GM23338 (cell line): Measurements from ENCODE around the gene PTPRH.

ENCODE experiments used
- CREB1 ChIP-seq: fragments of 250-450 bp; sonication (Bioruptor Pico); IDR thresholded peaks from 2 replicates; pipeline ENCODE4 v1.5.0; 2020; ENCODE audit warnings: low read depth, mild to moderate bottlenecking, moderate library complexity
- EZH2 ChIP-seq: fragments of 200-600 bp; sonication (generic); IDR thresholded peaks from one replicate; pipeline ENCODE4 v1.8.0; 2017; ENCODE audit warnings: antibody characterized with exemption, mild to moderate bottlenecking, low read depth; ENCODE audit not compliant: unreplicated experiment
- EZH2phosphoT487 ChIP-seq: fragments of 200-600 bp; sonication (generic); IDR thresholded peaks from one replicate; pipeline ENCODE4 v1.8.1; 2018; ENCODE audit warnings: antibody characterized with exemption; ENCODE audit not compliant: unreplicated experiment
- JUNB ChIP-seq: IDR thresholded peaks from one replicate; pipeline ENCODE4 v1.6.1; 2016; ENCODE audit warnings: antibody characterized with exemption; ENCODE audit not compliant: unreplicated experiment
- POLR2AphosphoS5 ChIP-seq: IDR thresholded peaks from 2 replicates; pipeline ENCODE4 v1.6.1; 2016; ENCODE audit warnings: antibody characterized with exemption, low read depth
- STAT1 ChIP-seq: IDR thresholded peaks from one replicate; pipeline ENCODE4 v1.6.1; 2016; ENCODE audit warnings: antibody characterized with exemption; ENCODE audit not compliant: unreplicated experiment
- ZNF114 ChIP-seq: fragments of 250-450 bp; sonication (Bioruptor Pico); IDR thresholded peaks from 2 replicates; pipeline ENCODE4 v1.5.0; 2020; ENCODE audit warnings: mild to moderate bottlenecking, moderate library complexity
- TF ChIP-seq, protein P1 (sequence below), 2 experiments: fragments of 200-600 bp in 1 of 2; sonication (generic) in 1 of 2; conservative IDR thresholded peaks; 2 replicates each; pipeline versions ENCODE4 v1.5.1 to v1.6.1; 2016 to 2017; ENCODE audit warnings: antibody characterized with exemption in 2 of 2, low read depth in 2 of 2, mild to moderate bottlenecking in 2 of 2, moderate library complexity in 1 of 2
- TF ChIP-seq, protein P2 (sequence below): IDR thresholded peaks from one replicate; pipeline ENCODE4 v1.6.1; 2018; ENCODE audit warnings: antibody characterized with exemption; ENCODE audit not compliant: unreplicated experiment
- TF ChIP-seq, protein P3 (sequence below): IDR thresholded peaks from 2 replicates; pipeline ENCODE4 v1.6.1; 2016; ENCODE audit warnings: antibody characterized with exemption
- TF ChIP-seq, protein P4 (sequence below): fragments of 250-450 bp; sonication (Bioruptor Pico); IDR thresholded peaks from 2 replicates; pipeline ENCODE4 v1.5.0; 2020; ENCODE audit warnings: mild to moderate bottlenecking, moderate library complexity

DNA sequence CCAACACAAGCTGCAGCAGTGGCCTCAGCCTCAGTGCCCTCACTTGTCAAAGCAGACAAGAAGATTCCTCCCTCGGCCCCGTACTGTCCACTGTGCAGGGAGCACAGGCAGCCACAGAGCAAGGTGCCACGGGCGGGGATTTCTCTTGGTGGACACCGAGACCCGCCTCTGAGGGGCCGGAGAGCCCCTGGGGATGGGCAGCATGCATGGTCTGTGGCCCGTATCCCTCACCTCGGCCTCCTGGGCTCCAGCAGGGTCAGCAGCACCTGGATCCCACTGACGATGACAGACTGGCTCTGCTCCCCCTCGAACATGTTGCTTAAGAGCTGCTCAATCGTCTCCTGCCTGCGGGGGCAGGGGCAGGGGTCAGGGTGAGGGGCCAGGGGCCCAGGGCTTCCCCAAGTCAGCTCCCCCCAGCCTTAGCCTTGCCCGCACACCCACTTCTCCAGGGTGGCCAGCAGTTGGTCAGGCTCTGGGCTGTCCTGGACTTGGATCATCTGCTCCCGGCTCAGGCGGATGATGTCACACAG lies 32.7 kb upstream of the PTPRH start:
- TF ChIP-seq EZH2 (no peak), STAT1 (no peak), POLR2AphosphoS5 (no peak), CREB1 (CRISPR knock-in tag) (no peak), EZH2phosphoT487 (no peak), JUNB (no peak), ZNF114 (CRISPR knock-in tag) (no peak)
- TF ChIP-seq, protein P1, sequence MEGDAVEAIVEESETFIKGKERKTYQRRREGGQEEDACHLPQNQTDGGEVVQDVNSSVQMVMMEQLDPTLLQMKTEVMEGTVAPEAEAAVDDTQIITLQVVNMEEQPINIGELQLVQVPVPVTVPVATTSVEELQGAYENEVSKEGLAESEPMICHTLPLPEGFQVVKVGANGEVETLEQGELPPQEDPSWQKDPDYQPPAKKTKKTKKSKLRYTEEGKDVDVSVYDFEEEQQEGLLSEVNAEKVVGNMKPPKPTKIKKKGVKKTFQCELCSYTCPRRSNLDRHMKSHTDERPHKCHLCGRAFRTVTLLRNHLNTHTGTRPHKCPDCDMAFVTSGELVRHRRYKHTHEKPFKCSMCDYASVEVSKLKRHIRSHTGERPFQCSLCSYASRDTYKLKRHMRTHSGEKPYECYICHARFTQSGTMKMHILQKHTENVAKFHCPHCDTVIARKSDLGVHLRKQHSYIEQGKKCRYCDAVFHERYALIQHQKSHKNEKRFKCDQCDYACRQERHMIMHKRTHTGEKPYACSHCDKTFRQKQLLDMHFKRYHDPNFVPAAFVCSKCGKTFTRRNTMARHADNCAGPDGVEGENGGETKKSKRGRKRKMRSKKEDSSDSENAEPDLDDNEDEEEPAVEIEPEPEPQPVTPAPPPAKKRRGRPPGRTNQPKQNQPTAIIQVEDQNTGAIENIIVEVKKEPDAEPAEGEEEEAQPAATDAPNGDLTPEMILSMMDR (conservative IDR thresholded peaks at IDR 0.05; ENCODE audit: low read depth in 2 of 2) = no peak
- TF ChIP-seq, protein P2, sequence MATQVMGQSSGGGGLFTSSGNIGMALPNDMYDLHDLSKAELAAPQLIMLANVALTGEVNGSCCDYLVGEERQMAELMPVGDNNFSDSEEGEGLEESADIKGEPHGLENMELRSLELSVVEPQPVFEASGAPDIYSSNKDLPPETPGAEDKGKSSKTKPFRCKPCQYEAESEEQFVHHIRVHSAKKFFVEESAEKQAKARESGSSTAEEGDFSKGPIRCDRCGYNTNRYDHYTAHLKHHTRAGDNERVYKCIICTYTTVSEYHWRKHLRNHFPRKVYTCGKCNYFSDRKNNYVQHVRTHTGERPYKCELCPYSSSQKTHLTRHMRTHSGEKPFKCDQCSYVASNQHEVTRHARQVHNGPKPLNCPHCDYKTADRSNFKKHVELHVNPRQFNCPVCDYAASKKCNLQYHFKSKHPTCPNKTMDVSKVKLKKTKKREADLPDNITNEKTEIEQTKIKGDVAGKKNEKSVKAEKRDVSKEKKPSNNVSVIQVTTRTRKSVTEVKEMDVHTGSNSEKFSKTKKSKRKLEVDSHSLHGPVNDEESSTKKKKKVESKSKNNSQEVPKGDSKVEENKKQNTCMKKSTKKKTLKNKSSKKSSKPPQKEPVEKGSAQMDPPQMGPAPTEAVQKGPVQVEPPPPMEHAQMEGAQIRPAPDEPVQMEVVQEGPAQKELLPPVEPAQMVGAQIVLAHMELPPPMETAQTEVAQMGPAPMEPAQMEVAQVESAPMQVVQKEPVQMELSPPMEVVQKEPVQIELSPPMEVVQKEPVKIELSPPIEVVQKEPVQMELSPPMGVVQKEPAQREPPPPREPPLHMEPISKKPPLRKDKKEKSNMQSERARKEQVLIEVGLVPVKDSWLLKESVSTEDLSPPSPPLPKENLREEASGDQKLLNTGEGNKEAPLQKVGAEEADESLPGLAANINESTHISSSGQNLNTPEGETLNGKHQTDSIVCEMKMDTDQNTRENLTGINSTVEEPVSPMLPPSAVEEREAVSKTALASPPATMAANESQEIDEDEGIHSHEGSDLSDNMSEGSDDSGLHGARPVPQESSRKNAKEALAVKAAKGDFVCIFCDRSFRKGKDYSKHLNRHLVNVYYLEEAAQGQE = no peak
- TF ChIP-seq, protein P3, sequence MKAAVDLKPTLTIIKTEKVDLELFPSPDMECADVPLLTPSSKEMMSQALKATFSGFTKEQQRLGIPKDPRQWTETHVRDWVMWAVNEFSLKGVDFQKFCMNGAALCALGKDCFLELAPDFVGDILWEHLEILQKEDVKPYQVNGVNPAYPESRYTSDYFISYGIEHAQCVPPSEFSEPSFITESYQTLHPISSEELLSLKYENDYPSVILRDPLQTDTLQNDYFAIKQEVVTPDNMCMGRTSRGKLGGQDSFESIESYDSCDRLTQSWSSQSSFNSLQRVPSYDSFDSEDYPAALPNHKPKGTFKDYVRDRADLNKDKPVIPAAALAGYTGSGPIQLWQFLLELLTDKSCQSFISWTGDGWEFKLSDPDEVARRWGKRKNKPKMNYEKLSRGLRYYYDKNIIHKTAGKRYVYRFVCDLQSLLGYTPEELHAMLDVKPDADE = no peak
- TF ChIP-seq, protein P4, sequence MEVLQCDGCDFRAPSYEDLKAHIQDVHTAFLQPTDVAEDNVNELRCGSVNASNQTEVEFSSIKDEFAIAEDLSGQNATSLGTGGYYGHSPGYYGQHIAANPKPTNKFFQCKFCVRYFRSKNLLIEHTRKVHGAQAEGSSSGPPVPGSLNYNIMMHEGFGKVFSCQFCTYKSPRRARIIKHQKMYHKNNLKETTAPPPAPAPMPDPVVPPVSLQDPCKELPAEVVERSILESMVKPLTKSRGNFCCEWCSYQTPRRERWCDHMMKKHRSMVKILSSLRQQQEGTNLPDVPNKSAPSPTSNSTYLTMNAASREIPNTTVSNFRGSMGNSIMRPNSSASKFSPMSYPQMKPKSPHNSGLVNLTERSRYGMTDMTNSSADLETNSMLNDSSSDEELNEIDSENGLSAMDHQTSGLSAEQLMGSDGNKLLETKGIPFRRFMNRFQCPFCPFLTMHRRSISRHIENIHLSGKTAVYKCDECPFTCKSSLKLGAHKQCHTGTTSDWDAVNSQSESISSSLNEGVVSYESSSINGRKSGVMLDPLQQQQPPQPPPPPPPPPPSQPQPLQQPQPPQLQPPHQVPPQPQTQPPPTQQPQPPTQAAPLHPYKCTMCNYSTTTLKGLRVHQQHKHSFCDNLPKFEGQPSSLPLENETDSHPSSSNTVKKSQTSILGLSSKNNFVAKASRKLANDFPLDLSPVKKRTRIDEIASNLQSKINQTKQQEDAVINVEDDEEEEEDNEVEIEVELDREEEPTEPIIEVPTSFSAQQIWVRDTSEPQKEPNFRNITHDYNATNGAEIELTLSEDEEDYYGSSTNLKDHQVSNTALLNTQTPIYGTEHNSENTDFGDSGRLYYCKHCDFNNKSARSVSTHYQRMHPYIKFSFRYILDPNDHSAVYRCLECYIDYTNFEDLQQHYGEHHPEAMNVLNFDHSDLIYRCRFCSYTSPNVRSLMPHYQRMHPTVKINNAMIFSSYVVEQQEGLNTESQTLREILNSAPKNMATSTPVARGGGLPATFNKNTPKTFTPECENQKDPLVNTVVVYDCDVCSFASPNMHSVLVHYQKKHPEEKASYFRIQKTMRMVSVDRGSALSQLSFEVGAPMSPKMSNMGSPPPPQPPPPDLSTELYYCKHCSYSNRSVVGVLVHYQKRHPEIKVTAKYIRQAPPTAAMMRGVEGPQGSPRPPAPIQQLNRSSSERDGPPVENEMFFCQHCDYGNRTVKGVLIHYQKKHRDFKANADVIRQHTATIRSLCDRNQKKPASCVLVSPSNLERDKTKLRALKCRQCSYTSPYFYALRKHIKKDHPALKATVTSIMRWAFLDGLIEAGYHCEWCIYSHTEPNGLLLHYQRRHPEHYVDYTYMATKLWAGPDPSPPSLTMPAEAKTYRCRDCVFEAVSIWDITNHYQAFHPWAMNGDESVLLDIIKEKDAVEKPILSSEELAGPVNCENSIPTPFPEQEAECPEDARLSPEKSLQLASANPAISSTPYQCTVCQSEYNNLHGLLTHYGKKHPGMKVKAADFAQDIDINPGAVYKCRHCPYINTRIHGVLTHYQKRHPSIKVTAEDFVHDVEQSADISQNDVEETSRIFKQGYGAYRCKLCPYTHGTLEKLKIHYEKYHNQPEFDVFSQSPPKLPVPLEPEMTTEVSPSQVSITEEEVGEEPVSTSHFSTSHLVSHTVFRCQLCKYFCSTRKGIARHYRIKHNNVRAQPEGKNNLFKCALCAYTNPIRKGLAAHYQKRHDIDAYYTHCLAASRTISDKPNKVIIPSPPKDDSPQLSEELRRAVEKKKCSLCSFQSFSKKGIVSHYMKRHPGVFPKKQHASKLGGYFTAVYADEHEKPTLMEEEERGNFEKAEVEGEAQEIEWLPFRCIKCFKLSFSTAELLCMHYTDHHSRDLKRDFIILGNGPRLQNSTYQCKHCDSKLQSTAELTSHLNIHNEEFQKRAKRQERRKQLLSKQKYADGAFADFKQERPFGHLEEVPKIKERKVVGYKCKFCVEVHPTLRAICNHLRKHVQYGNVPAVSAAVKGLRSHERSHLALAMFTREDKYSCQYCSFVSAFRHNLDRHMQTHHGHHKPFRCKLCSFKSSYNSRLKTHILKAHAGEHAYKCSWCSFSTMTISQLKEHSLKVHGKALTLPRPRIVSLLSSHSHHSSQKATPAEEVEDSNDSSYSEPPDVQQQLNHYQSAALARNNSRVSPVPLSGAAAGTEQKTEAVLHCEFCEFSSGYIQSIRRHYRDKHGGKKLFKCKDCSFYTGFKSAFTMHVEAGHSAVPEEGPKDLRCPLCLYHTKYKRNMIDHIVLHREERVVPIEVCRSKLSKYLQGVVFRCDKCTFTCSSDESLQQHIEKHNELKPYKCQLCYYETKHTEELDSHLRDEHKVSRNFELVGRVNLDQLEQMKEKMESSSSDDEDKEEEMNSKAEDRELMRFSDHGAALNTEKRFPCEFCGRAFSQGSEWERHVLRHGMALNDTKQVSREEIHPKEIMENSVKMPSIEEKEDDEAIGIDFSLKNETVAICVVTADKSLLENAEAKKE (CRISPR knock-in tag) = no peak
